ENCODE results near the gene NHLH2.

Gene NHLH2

GRCh38 chr1:115879977-115880376 lies 39.1 kb upstream of the NHLH2 start:
- Histone ChIP-seq H3K4me1 (ENCODE audit: control insufficient read depth, low read depth, low read length) (peaks cover 3% of the 10 kb centered on the region), H3K18ac (ENCODE audit: low read length) (no peak overlapping the region)

DNA sequence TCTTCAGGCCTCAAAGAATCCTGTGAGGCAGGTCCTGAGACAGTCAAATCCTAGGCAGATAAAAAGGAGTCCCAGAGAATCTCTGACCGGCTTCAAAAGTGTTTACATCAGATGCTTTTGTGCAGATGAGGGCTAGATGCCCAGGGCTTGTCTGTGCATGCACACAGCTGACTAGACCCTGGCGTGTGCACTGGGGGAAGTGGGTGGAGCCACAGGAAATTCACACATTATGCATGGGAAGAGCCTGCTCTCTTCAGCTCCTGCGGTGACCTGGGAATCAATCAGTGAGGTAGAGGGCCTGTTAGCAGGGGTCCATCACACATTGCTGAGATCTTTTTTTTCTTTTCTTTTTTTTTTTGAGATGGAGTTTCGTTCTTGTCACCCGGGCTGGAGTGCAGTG lies 36.6 kb upstream of the NHLH2 start:
- H3K23ac ChIP-seq (ENCODE audit: low read length) = no peak overlapping the region
- no peaks in the 10 kb centered on the region for H3K36me3 ChIP-seq (ENCODE audit: control insufficient read depth, insufficient read depth, low read length)
- no peak overlapping the region for H3K4ac ChIP-seq (ENCODE audit: low read depth, low read length)
- no peak overlapping the region for H2BK120ac ChIP-seq (ENCODE audit: low read depth, low read length)
- no peaks in the 10 kb centered on the region for H3K79me2 ChIP-seq (ENCODE audit: control insufficient read depth, insufficient read depth, low read length)
- no CpG with 5 or more reads among the region's 5 CpGs for whole genome bisulfite sequencing (ENCODE audit: extremely low coverage, insufficient coverage, low lambda C conversion rate)
- H3K9ac ChIP-seq (ENCODE audit: low read length) = no peak overlapping the region
- no peak overlapping the region for H3K4me2 ChIP-seq (ENCODE audit: low read length)
- peak; percentile 78 for DNase-seq
- H3K27ac ChIP-seq (ENCODE audit: low read depth, low read length) = no peak overlapping the region
- no peak overlapping the region for H2BK5ac ChIP-seq (ENCODE audit: low read length)
- no peak overlapping the region for H2AK5ac ChIP-seq (ENCODE audit: low read length)
- no peak overlapping the region for H4K8ac ChIP-seq (ENCODE audit: low read depth, low read length)
- no peak overlapping the region for H3K4me3 ChIP-seq (ENCODE audit: low read length)
- H3K56ac ChIP-seq (ENCODE audit: low read length) = no peak overlapping the region
- H2BK15ac ChIP-seq (replicated peaks; ENCODE audit: low read depth) = no peak overlapping the region
- H3K18ac ChIP-seq (ENCODE audit: low read length) = no peak overlapping the region
- peaks cover 3% of the 10 kb centered on the region for H3K4me1 ChIP-seq (ENCODE audit: control insufficient read depth, low read depth, low read length)
- H4K5ac ChIP-seq (ENCODE audit: low read length) = no peak overlapping the region
- no peaks in the 10 kb centered on the region for H3K27me3 ChIP-seq (ENCODE audit: insufficient read depth, low read length, poor library complexity)
- no peaks in the 10 kb centered on the region for H3K79me1 ChIP-seq (ENCODE audit: low read length)

More at GRCh38 chr1:115879977-115880376, 39.1 kb upstream of the NHLH2 start:
- no peak overlapping the region for H2BK15ac ChIP-seq (replicated peaks; ENCODE audit: low read depth)
- H3K23ac ChIP-seq (ENCODE audit: low read length) = no peak overlapping the region
- WGBS (ENCODE audit: extremely low coverage, insufficient coverage, low lambda C conversion rate) = no CpG with 5 or more reads among the region's 1 CpG
- H3K56ac ChIP-seq (ENCODE audit: low read length) = no peak overlapping the region
- no peaks in the 10 kb centered on the region for H3K79me1 ChIP-seq (ENCODE audit: low read length)
- H2BK120ac ChIP-seq (ENCODE audit: low read depth, low read length) = no peak overlapping the region
- DNase-seq = peak; percentile 74
- H4K8ac ChIP-seq (ENCODE audit: low read depth, low read length) = no peak overlapping the region
- no peaks in the 10 kb centered on the region for H3K27me3 ChIP-seq (ENCODE audit: insufficient read depth, low read length, poor library complexity)
- no peak overlapping the region for H3K4me3 ChIP-seq (ENCODE audit: low read length)
- H3K79me2 ChIP-seq (ENCODE audit: control insufficient read depth, insufficient read depth, low read length) = no peaks in the 10 kb centered on the region
- H4K5ac ChIP-seq (ENCODE audit: low read length) = no peak overlapping the region
- H2BK5ac ChIP-seq (ENCODE audit: low read length) = no peak overlapping the region
- no peak overlapping the region for H3K27ac ChIP-seq (ENCODE audit: low read depth, low read length)
- no peak overlapping the region for H3K4me2 ChIP-seq (ENCODE audit: low read length)
- no peak overlapping the region for H3K4ac ChIP-seq (ENCODE audit: low read depth, low read length)
- H3K9ac ChIP-seq (ENCODE audit: low read length) = no peak overlapping the region
- no peaks in the 10 kb centered on the region for H3K36me3 ChIP-seq (ENCODE audit: control insufficient read depth, insufficient read depth, low read length)
- no peak overlapping the region for H2AK5ac ChIP-seq (ENCODE audit: low read length)

DNA sequence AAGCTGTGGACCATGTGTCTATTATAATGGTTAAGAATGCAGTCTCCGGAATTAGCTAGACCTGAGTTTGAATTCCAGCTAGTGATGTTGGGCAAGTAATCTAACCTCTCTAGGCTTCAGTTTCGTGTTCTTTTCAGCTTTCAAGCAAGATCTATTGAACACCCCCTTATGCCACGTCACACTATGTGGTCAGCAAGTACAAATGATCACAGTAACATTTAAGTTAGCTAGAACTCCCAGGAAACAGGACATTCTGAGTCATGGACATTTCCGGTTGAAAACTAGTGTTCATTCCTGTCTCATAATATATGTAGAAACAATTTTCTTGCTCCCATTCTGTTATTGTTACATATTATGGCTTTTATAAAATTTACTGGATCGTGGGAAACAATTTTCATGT lies 34.0 kb upstream of the NHLH2 start:
- no CpG with 5 or more reads among the region's 5 CpGs for WGBS (ENCODE audit: extremely low coverage, insufficient coverage, low lambda C conversion rate)

GRCh38 chr1:115874497-115874896 lies 33.6 kb upstream of the NHLH2 start:
- no CpG with 5 or more reads among the region's 4 CpGs for WGBS (ENCODE audit: extremely low coverage, insufficient coverage, low lambda C conversion rate)
- H2BK120ac ChIP-seq (ENCODE audit: low read depth, low read length) = no peak overlapping the region
- no peaks in the 10 kb centered on the region for H3K36me3 ChIP-seq (ENCODE audit: control insufficient read depth, insufficient read depth, low read length)
- no peak overlapping the region for H2AK5ac ChIP-seq (ENCODE audit: low read length)
- H3K4me1 ChIP-seq (ENCODE audit: control insufficient read depth, low read depth, low read length) = peaks cover 3% of the 10 kb centered on the region
- no peak overlapping the region for H3K56ac ChIP-seq (ENCODE audit: low read length)
- no peak overlapping the region for H3K27ac ChIP-seq (ENCODE audit: low read depth, low read length)
- H3K4me2 ChIP-seq (ENCODE audit: low read length) = no peak overlapping the region
- H4K5ac ChIP-seq (ENCODE audit: low read length) = no peak overlapping the region
- H2BK15ac ChIP-seq (replicated peaks; ENCODE audit: low read depth) = no peak overlapping the region
- no peaks in the 10 kb centered on the region for H3K27me3 ChIP-seq (ENCODE audit: insufficient read depth, low read length, poor library complexity)
- H3K9ac ChIP-seq (ENCODE audit: low read length) = no peak overlapping the region
- no peak overlapping the region for H3K4ac ChIP-seq (ENCODE audit: low read depth, low read length)
- H2BK5ac ChIP-seq (ENCODE audit: low read length) = no peak overlapping the region
- H3K79me2 ChIP-seq (ENCODE audit: control insufficient read depth, insufficient read depth, low read length) = no peaks in the 10 kb centered on the region
- H3K79me1 ChIP-seq (ENCODE audit: low read length) = no peaks in the 10 kb centered on the region
- no peak for DNase-seq
- H3K18ac ChIP-seq (ENCODE audit: low read length) = no peak overlapping the region
- H3K4me3 ChIP-seq (ENCODE audit: low read length) = no peak overlapping the region
- H3K23ac ChIP-seq (ENCODE audit: low read length) = no peak overlapping the region
- H4K8ac ChIP-seq (ENCODE audit: low read depth, low read length) = no peak overlapping the region

More for the DNA sequence above, 34.0 kb upstream of the NHLH2 start:
- no peak overlapping the region for H3K23ac ChIP-seq (ENCODE audit: low read length)
- H3K27me3 ChIP-seq (ENCODE audit: insufficient read depth, low read length, poor library complexity) = no peaks in the 10 kb centered on the region
- H4K8ac ChIP-seq (ENCODE audit: low read depth, low read length) = no peak overlapping the region
- no peak overlapping the region for H2BK15ac ChIP-seq (replicated peaks; ENCODE audit: low read depth)
- H3K36me3 ChIP-seq (ENCODE audit: control insufficient read depth, insufficient read depth, low read length) = no peaks in the 10 kb centered on the region
- no peaks in the 10 kb centered on the region for H3K79me1 ChIP-seq (ENCODE audit: low read length)
- no peak overlapping the region for H4K5ac ChIP-seq (ENCODE audit: low read length)
- H3K4me2 ChIP-seq (ENCODE audit: low read length) = no peak overlapping the region
- H2BK120ac ChIP-seq (ENCODE audit: low read depth, low read length) = no peak overlapping the region
- H3K18ac ChIP-seq (ENCODE audit: low read length) = no peak overlapping the region
- no peak overlapping the region for H3K56ac ChIP-seq (ENCODE audit: low read length)
- no peaks in the 10 kb centered on the region for H3K79me2 ChIP-seq (ENCODE audit: control insufficient read depth, insufficient read depth, low read length)
- H2BK5ac ChIP-seq (ENCODE audit: low read length) = no peak overlapping the region
- no peak overlapping the region for H2AK5ac ChIP-seq (ENCODE audit: low read length)
- peaks cover 3% of the 10 kb centered on the region for H3K4me1 ChIP-seq (ENCODE audit: control insufficient read depth, low read depth, low read length)
- no peak overlapping the region for H3K4me3 ChIP-seq (ENCODE audit: low read length)
- no peak overlapping the region for H3K27ac ChIP-seq (ENCODE audit: low read depth, low read length)
- no peak for DNase-seq
- no peak overlapping the region for H3K4ac ChIP-seq (ENCODE audit: low read depth, low read length)
- no peak overlapping the region for H3K9ac ChIP-seq (ENCODE audit: low read length)

GRCh38 chr1:115873184-115873583 lies 32.3 kb upstream of the NHLH2 start:
- H3K4me3 ChIP-seq (ENCODE audit: low read length) = no peak overlapping the region
- H4K5ac ChIP-seq (ENCODE audit: low read length) = no peak overlapping the region

GRCh38 chr1:115869064-115869463 lies 28.1 kb upstream of the NHLH2 start:
- Histone ChIP-seq H3K4me1 (ENCODE audit: control insufficient read depth, low read depth, low read length) (no peaks in the 10 kb centered on the region), H3K23ac (ENCODE audit: low read length) (no peak overlapping the region), H4K8ac (ENCODE audit: low read depth, low read length) (no peak overlapping the region), H3K18ac (ENCODE audit: low read length) (no peak overlapping the region), H3K27ac (ENCODE audit: low read depth, low read length) (no peak overlapping the region), H3K79me2 (ENCODE audit: control insufficient read depth, insufficient read depth, low read length) (no peaks in the 10 kb centered on the region), H3K79me1 (ENCODE audit: low read length) (no peaks in the 10 kb centered on the region), H3K9ac (ENCODE audit: low read length) (no peak overlapping the region), H3K4ac (ENCODE audit: low read depth, low read length) (no peak overlapping the region), H2BK15ac (replicated peaks; ENCODE audit: low read depth) (no peak overlapping the region), H3K4me3 (ENCODE audit: low read length) (no peak overlapping the region), H3K56ac (ENCODE audit: low read length) (no peak overlapping the region), H3K27me3 (ENCODE audit: insufficient read depth, low read length, poor library complexity) (no peaks in the 10 kb centered on the region), H2BK5ac (ENCODE audit: low read length) (no peak overlapping the region), H4K5ac (ENCODE audit: low read length) (no peak overlapping the region), H2BK120ac (ENCODE audit: low read depth, low read length) (no peak overlapping the region), H3K4me2 (ENCODE audit: low read length) (no peak overlapping the region), H3K36me3 (ENCODE audit: control insufficient read depth, insufficient read depth, low read length) (no peaks in the 10 kb centered on the region), H2AK5ac (ENCODE audit: low read length) (no peak overlapping the region)
- WGBS (ENCODE audit: extremely low coverage, insufficient coverage, low lambda C conversion rate) = no CpG with 5 or more reads among the region's 5 CpGs
- DNase-seq = no peak

More at GRCh38 chr1:115873184-115873583, 32.3 kb upstream of the NHLH2 start:
- Histone ChIP-seq H3K27ac (ENCODE audit: low read depth, low read length) (no peak overlapping the region), H3K56ac (ENCODE audit: low read length) (no peak overlapping the region), H2BK15ac (replicated peaks; ENCODE audit: low read depth) (no peak overlapping the region), H3K27me3 (ENCODE audit: insufficient read depth, low read length, poor library complexity) (no peaks in the 10 kb centered on the region), H3K4me1 (ENCODE audit: control insufficient read depth, low read depth, low read length) (peaks cover 2% of the 10 kb centered on the region), H3K23ac (ENCODE audit: low read length) (no peak overlapping the region), H3K36me3 (ENCODE audit: control insufficient read depth, insufficient read depth, low read length) (no peaks in the 10 kb centered on the region), H2AK5ac (ENCODE audit: low read length) (no peak overlapping the region), H3K9ac (ENCODE audit: low read length) (no peak overlapping the region), H3K4ac (ENCODE audit: low read depth, low read length) (no peak overlapping the region), H2BK5ac (ENCODE audit: low read length) (no peak overlapping the region), H3K18ac (ENCODE audit: low read length) (no peak overlapping the region), H3K79me1 (ENCODE audit: low read length) (no peaks in the 10 kb centered on the region), H3K4me2 (ENCODE audit: low read length) (no peak overlapping the region), H2BK120ac (ENCODE audit: low read depth, low read length) (no peak overlapping the region), H3K79me2 (ENCODE audit: control insufficient read depth, insufficient read depth, low read length) (no peaks in the 10 kb centered on the region), H4K8ac (ENCODE audit: low read depth, low read length) (no peak overlapping the region)
- no peak for DNase-seq
- WGBS (ENCODE audit: extremely low coverage, insufficient coverage, low lambda C conversion rate) = no CpG with 5 or more reads among the region's 2 CpGs
